CD4-positive, alpha-beta memory T cell (primary cell): Measurements from ENCODE around the gene PEPD. TPM values are rescaled to one million over a fixed set of nuclear protein-coding genes. Genes with fewer than 3 reads are reported as not detected.

Experiments used
- CTCF ChIA-PET: fragments of 350-600 bp; sonication (Branson Sonifier 250); formaldehyde crosslinking; loops from one replicate; lab custom pipeline; 2021; ENCODE audit warnings: inconsistent platforms; ENCODE audit not compliant: partially characterized antibody; lab: Charles Lee
- POLR2A ChIA-PET: fragments of 350-600 bp; sonication (Branson Sonifier 250); formaldehyde crosslinking; loops from one replicate; lab custom pipeline; 2021; ENCODE audit not compliant: partially characterized antibody; lab: Charles Lee
- DNase-seq, 5 donors: peaks; one replicate each; pipeline versions ENCODE4 v3.0.0 to v3.0.0-alpha.2; 2020 to 2022; ENCODE audit warnings: mixed read lengths in 1 of 5
- H3K27ac ChIP-seq: one replicate; pipeline ENCODE4 v1.7.0; 2013; ENCODE audit warnings: low read depth, low read length
- H3K27me3 ChIP-seq: 2 replicates; pipeline ENCODE4 v1.7.0; 2013; ENCODE audit warnings: mild to moderate bottlenecking, low read length, moderate library complexity; ENCODE audit not compliant: insufficient read depth
- H3K36me3 ChIP-seq: 2 replicates; pipeline ENCODE4 v1.7.0; 2013; ENCODE audit warnings: mild to moderate bottlenecking, low read length, moderate library complexity; ENCODE audit not compliant: insufficient read depth
- H3K4me1 ChIP-seq: 2 replicates; pipeline ENCODE4 v1.7.0; 2013; ENCODE audit warnings: mild to moderate bottlenecking, low read length, moderate library complexity; ENCODE audit not compliant: insufficient read depth
- H3K4me3 ChIP-seq, 2 donors: one replicate each; pipeline ENCODE4 v1.7.0; 2013; ENCODE audit warnings: low read length in 2 of 2, mild to moderate bottlenecking in 1 of 2
- H3K9me3 ChIP-seq, 2 donors: one replicate each; pipeline ENCODE4 v1.7.0; 2013; ENCODE audit warnings: low read length in 2 of 2, control low read depth in 1 of 2; ENCODE audit not compliant: control insufficient read depth in 1 of 2
- H3K27ac Mint-ChIP-seq, 7 donors: one replicate each; pipeline ENCODE4 v1.8.0; 2020 to 2021; ENCODE audit warnings: mixed read lengths in 7 of 7, mild to moderate bottlenecking in 6 of 7, inconsistent platforms in 3 of 7, moderate library complexity in 3 of 7
- H3K27me3 Mint-ChIP-seq, 2 donors: one replicate each; pipeline ENCODE4 v1.8.0; 2020 to 2021; ENCODE audit warnings: mixed read lengths in 2 of 2
- H3K36me3 Mint-ChIP-seq, 2 donors: one replicate each; pipeline ENCODE4 v1.8.0; 2020 to 2021; ENCODE audit warnings: mixed read lengths in 2 of 2, inconsistent platforms in 1 of 2, mild to moderate bottlenecking in 1 of 2
- H3K4me1 Mint-ChIP-seq, 4 donors: one replicate each; pipeline ENCODE4 v1.8.0; 2020 to 2021; ENCODE audit warnings: mixed read lengths in 4 of 4, mild to moderate bottlenecking in 1 of 4
- H3K4me3 Mint-ChIP-seq, 8 donors: one replicate each; pipeline ENCODE4 v1.8.0; 2020 to 2021; ENCODE audit warnings: mixed read lengths in 8 of 8, mild to moderate bottlenecking in 7 of 8, moderate library complexity in 6 of 8, inconsistent platforms in 3 of 8
- H3K9me3 Mint-ChIP-seq, 8 donors: one replicate each; pipeline ENCODE4 v1.8.0; 2020 to 2021; ENCODE audit warnings: mixed read lengths in 8 of 8, mild to moderate bottlenecking in 5 of 8, inconsistent platforms in 3 of 8, moderate library complexity in 1 of 8
- intact Hi-C: fragments of 100-400 bp; cut with micrococcal nuclease; formaldehyde crosslinking; loops from one replicate; pipeline ENCODE4 v1.15.1; 2023
- polyA plus RNA-seq, 2 donors: library from polyadenylated mRNA; unstranded; fragments of 300-500 nt; fragmentation: Illumina TruSeq; gene quantifications; one replicate each; pipeline ENCODE4 v1.2.3, GENCODE V29; 2021
- total RNA-seq, 2 experiments: library from RNA; stranded (reverse); gene quantifications; one replicate each; pipeline ENCODE4 v1.2.3, GENCODE V29; 2021

The PEPD gene
- total and polyA plus RNA-seq, 4 experiments from 2014 or later, result 27.6 to 213 (median 77.8) TPM

- peaks cover 16 to 44% of the 10 kb centered on the region in 2 donors for H3K27me3 Mint-ChIP-seq
- POLR2A ChIA-PET, result no interaction called here
Measured at GRCh38 chr19:33340991-33341390, 180.6 kb downstream of the PEPD start.

GRCh38 chr19:33339016-33339984 is 182.3 kb downstream of the PEPD start:
- ChIA-PET CTCF (no interaction called here), POLR2A (no interaction called here)
- Histone ChIP-seq H3K9me3 (no peaks in the 10 kb centered on the region), H3K36me3 (no peaks in the 10 kb centered on the region), H3K27ac (no peak overlapping the region), H3K4me1 (no peaks in the 10 kb centered on the region), H3K4me3 (no peak overlapping the region), H3K27me3 (no peaks in the 10 kb centered on the region)
- Mint-ChIP-seq H3K4me1 (no peaks in the 10 kb centered on the region), H3K9me3 (peaks cover 0 to 2% (median 0%) of the 10 kb centered on the region in 8 donors), H3K4me3 (no peak overlapping the region), H3K27ac (no peak overlapping the region), H3K27me3 (peaks cover 13 to 32% of the 10 kb centered on the region in 2 donors), H3K36me3 (no peaks in the 10 kb centered on the region)
- intact Hi-C loops, result no loop called here
- no peak for DNase-seq

More at GRCh38 chr19:33340991-33341390, 180.6 kb downstream of the PEPD start:
- intact Hi-C loops, result no loop called here
- Mint-ChIP-seq H3K36me3 (no peaks in the 10 kb centered on the region), H3K27ac (no peak overlapping the region), H3K4me1 (no peaks in the 10 kb centered on the region), H3K9me3 (peaks cover 0 to 5% (median 0%) of the 10 kb centered on the region in 8 donors), H3K4me3 (no peak overlapping the region)
- Histone ChIP-seq H3K9me3 (no peaks in the 10 kb centered on the region), H3K27me3 (no peaks in the 10 kb centered on the region), H3K36me3 (no peaks in the 10 kb centered on the region), H3K4me3 (no peak overlapping the region), H3K27ac (no peak overlapping the region), H3K4me1 (no peaks in the 10 kb centered on the region)
- no peak for DNase-seq
- CTCF ChIA-PET, result no interaction called here

Other genes starting within 250 kb of the PEPD start
- gene CEBPA, start 219.3 kb downstream of the PEPD start, total RNA-seq, result 1 to 10 TPM; 2.3 to 2.4 TPM
- under 1 TPM; 0.20 to 0.94 TPM for gene CEBPA, start 219.3 kb downstream of the PEPD start, polyA plus RNA-seq
- gene CEBPG, start 148.1 kb downstream of the PEPD start, total RNA-seq, result 10 to 100 TPM; 26.9 to 27.2 TPM
- gene CEBPG, start 148.1 kb downstream of the PEPD start, polyA plus RNA-seq, result 10 to 100 TPM in 1 of 2 donors, 1 to 10 TPM in 1; 8.9 to 13.3 TPM
- not detected for gene CHST8, start 100.2 kb upstream of the PEPD start, total RNA-seq
- gene CHST8, start 100.2 kb upstream of the PEPD start, polyA plus RNA-seq, result not detected